Fibroblast of the conjunctiva (primary cell): Measurements from ENCODE around the gene MINDY4.

Source experiments
- DNase-seq: peaks from one replicate; pipeline ENCODE4 v3.0.0-alpha.2; 2010; ENCODE audit warnings: low read depth

The MINDY4 gene

GRCh38 chr7:30917216-30917893, 146.1 kb downstream of the MINDY4 start:
- no peak for DNase-seq

GRCh38 chr7:30918676-30919075, 147.5 kb downstream of the MINDY4 start:
- DNase-seq, result no peak

DNA sequence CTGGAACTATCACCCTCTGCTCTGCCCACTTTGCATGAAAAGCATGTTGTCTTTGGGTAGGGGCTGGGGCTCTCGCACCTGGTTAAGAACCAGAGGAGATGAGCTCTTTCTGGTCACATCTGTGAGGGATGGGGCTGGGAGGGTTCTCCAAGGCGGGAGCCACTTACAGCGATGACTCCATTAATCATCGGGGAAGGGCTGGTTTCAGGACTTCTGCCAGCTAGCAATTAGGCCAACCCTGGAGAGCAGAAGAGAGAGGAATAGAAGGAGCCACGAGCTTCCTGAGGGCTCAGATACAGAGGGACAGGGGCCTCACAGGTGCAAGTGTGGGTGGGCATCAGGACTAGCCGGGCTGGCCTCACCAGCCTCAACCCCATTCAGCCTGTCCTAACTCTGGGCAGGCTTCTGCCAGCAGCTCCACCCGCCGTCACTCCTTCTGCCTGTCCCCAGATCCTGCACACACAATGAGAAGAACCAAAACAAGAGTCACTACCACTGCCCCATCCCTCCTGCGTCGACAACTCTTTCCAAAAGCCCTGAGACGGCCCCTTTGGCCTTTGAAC, 148.9 kb downstream of the MINDY4 start:
- no peak for DNase-seq

DNA sequence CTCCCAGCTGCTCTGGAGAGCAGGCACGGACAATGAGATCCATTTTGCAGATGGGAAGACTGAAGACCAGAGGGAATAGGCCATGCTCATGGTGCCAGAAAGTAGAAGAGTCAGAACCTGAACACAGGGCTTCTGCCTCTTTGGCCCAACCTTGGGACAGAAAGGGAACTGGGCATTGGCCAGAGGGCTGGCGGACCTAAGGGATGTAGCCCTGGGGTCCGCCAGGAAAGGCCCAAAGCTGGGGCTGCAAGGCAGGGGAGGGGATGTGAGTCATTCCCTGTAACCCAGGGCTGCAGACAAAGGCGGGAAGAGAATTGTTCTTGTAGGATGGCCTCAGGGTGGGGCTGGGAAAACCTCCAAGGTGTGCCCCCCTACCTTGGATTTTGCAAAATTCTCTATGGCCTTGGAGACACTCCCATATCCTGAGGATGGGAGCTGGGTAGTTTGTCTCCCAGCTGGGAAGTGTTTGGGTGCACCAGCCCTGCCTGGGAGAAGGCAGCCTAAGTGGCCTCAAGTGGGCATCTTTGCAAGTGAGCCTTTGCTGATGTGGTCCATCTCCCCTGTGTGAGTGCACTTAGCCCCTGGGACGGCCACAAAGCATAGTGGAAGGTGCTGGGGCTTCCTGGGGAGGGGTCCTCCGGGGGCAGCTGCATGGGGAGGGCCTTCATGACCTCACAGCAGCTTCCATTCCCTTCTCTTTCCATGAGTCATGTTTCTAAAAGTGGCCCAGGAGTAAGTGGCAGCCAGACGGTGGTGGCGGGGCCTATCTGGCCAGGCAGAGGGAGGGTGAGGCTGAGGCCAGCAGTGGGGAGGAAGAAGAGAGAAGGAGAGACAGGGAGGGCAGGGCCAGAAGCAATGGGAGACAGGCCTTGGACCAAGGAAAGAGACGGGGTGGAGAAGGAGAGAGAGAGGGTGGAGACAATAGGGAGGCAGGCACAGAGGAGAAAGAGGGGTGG, 149.6 kb downstream of the MINDY4 start:
- no peak for DNase-seq

DNA sequence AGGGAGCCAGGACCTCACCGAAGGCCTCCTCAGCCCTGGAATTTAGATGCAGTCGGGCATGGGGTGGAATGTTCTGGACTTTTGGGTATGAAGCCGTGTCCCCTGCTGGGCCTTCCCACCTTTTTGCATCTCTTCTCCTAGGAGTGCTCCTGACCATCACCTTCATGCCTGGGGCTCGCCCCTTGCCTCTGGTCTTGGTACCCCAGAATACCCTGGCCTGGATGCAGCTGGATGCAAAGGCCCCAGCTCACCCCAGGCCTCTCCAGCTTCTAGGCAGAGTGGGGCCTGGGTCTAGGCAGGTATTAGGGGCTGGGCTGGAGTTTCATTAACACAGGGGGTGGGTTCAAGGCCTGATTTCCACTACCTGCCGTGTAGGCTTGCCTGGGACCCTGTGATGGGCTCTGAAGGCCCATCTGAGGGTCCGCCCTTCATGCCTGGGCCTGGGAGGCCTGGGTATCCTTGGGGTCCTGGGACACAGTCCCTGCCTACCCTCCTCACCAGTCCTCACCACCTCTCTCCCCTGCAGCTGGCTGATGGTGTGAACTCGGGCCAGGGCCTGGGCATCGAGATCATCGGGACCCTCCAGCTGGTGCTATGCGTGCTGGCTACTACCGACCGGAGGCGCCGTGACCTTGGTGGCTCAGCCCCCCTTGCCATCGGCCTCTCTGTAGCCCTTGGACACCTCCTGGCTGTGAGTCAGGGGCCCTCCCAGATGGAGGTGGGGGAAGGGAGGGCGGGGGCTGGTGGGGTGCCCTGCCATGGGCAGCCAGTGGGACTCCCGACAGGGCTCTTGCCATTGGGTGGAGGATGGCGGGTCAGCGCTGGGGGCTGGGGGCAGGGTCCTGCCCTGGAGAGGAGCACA, 150.6 kb downstream of the MINDY4 start:
- DNase-seq, result no peak

DNA sequence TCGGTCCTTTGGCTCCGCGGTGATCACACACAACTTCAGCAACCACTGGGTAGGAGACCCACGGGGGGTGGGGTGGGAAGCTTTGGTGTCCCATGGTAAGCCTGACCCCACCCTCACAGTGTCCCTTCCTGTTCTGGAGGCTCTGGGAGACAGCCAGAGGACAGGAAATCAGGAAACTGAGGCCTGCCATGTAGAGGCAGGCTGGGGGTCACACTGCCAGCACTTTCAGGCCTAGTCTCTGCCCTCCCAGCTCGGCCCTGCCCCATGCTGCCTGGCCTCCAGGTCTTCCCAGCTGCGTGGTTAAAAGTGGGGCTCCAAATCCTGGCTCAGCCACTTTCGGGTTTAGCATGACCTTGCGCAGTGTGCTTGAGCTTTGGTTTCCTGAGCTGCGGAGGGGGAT, 151.4 kb downstream of the MINDY4 start:
- no peak for DNase-seq

DNA sequence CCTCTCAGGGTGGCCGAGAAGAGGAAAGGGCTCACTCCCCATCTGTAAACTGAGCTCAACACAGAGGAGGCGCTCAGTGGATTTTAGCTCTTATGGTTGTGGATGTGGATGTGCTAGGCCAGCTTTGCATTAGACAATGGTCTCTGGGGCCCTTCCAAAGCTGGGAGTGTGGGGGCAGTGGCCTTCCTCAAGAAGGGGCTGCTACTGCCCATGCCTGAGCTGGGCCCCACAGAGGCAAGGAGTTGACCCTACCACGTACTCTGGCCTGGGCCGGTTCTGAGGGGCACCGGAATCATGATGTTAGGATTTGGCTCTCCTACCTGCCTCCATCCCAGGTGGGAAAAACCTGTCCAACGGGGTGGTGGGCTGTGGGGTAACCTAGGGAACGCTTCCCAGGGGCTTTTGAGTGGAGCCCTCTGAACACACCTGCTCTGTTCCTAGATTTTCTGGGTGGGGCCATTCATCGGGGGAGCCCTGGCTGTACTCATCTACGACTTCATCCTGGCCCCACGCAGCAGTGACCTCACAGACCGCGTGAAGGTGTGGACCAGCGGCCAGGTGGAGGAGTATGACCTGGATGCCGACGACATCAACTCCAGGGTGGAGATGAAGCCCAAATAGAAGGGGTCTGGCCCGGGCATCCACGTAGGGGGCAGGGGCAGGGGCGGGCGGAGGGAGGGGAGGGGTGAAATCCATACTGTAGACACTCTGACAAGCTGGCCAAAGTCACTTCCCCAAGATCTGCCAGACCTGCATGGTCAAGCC, 152.0 kb downstream of the MINDY4 start:
- no peak for DNase-seq

DNA sequence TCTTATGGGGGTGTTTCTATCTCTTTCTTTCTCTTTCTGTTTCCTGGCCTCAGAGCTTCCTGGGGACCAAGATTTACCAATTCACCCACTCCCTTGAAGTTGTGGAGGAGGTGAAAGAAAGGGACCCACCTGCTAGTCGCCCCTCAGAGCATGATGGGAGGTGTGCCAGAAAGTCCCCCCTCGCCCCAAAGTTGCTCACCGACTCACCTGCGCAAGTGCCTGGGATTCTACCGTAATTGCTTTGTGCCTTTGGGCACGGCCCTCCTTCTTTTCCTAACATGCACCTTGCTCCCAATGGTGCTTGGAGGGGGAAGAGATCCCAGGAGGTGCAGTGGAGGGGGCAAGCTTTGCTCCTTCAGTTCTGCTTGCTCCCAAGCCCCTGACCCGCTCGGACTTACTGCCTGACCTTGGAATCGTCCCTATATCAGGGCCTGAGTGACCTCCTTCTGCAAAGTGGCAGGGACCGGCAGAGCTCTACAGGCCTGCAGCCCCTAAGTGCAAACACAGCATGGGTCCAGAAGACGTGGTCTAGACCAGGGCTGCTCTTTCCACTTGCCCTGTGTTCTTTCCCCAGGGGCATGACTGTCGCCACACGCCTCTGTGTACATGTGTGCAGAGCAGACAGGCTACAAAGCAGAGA, 152.7 kb downstream of the MINDY4 start:
- DNase-seq, result no peak

- no peak for DNase-seq
Observed at GRCh38 chr7:30924624-30925023, 153.4 kb downstream of the MINDY4 start.

DNA sequence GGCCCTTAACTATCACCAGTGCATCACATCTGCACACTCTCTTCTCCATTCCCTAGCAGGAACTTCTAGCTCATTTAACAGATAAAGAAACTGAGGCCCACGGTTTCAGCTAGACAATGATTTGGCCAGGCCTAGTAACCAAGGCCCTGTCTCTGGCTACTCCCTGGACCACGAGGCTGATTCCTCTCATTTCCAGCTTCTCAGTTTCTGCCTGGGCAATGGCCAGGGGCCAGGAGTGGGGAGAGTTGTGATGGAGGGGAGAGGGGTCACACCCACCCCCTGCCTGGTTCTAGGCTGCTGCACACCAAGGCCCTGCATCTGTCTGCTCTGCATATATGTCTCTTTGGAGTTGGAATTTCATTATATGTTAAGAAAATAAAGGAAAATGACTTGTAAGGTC, 153.9 kb downstream of the MINDY4 start:
- DNase-seq, result no peak

DNA sequence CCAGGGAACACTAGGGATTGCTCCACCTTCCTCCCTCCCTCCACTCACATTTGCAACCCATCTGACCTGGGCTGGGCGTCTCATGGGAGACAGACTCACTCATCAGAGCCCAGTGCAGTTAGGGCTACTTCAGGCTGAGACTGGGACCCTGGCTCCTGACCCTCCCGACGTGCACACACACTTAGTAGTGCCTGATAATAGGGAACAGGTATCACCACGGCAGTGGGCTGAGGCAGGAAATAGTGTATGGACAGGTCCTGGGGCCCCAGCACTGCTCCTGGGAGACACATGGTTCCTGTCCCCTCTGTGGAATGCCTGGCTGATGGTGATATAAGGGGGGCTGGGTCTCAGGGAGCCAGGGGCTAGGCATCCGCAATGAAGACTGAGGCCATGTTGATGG, 154.7 kb downstream of the MINDY4 start:
- DNase-seq, result no peak

DNA sequence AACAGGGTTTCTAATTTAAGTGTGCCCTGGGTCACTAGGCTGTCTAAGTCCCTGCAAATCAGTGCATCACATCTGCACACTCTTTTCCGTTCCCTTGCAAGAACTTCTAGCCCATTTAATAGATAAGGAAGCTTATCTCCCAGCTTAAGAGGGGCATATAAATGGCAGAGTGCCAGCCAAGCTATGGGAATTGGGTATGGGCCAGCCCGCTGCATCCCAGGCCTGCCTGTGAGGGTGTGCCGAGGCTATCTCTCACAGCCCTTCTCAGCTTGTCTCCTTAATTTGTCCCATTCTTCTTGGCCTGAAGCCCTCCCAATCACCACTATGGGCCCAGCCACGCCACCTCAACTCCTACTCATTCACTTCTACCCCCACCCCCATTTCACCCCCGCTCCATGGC, 155.1 kb downstream of the MINDY4 start:
- no peak for DNase-seq

DNA sequence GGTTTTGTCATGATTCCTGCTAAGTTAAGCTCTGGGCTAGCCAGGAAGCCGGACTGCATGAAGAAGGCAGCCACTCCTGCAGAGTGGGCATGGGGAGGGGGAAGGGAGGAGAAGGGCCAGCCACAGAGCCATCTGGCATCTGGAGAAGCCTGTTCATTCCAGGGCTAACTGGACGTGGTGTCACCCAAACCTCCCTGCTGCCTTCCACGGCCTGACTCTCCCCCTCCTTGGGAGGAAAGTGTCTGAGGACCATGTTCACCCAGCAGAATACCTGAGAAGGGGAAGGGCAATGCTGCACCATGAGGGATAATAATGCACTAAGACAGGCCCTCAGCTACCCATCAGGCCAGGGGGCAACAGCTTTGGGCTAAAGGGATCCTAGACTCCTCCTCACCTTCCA, 155.8 kb downstream of the MINDY4 start:
- no peak for DNase-seq

DNA sequence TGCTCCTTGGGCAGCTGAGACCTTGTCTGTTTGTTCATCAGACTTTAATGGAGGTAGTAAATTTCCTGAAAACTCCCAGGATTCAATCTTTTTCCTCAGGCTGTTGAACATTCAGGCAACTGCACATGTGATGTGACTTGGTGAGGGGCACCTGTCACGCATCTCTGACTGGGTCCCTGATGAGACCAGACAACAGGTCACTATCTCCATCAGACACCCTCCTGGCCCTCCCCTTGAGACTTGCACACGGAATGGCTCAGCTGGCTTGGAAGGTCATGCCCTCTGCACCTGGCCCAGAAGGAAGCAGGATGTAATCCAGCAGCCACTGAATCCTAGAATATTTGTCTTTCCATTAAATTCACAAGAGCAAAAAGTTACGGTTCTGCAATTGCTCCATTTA, 156.3 kb downstream of the MINDY4 start:
- DNase-seq, result no peak

GRCh38 chr7:30928254-30928872, 157.1 kb downstream of the MINDY4 start:
- no peak for DNase-seq

GRCh38 chr7:30929686-30930085, 158.5 kb downstream of the MINDY4 start:
- DNase-seq, result no peak

DNA sequence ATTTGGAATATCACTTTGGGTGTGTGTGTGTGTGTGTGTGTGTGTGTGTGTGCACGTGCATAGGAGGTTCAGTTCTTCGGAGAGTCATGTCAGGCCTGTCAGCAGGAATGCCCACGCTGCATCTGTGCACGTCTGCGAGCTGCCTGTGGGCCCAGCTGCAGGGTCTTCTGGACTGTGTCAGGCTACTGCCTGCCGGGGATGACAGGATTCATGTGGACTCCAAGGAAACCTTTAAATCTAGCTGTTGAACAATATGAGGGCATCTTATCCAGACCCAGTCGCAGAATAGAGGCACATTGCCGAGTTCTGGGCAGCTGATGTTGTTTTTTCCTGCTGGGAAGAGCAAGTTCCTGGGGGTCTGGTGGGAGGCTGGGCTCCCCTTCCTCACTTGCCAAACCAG, 159.4 kb downstream of the MINDY4 start:
- no peak for DNase-seq

DNA sequence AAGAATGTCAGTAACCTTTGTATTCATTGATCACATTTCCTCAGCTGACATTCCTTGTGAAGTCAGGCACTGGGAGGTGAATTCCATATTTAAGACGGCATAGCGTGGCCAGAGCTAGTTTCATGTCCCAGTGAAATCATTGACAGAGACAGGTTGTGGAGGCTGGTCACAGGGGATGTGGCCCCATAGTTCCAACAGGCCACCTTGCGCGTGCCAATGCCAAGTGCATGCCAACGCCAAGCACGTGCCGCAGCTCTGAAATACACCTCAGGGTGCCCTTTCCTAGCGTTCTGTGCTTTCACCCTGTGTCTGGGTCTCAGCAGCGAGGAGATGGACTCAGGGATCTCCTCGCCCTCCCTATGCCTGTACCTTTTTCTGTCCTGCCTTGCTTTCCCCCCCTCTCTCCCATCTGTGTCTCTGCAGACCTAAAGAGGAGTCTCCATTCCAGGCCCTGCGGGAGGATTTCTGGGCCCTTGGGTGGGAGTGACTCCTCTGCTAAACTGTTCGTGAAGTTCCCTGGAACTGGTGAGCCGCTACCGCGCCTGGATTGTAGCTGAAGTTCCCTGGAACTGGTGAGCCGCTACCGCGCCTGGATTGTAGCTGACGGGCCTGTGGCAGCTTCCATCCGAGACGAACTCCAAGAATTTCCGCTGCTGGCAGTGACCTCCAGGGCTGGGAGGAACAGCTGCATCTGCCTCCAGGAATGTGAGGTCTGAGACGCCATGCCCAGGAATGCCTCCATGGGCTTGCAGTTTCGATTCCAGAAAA, 160.1 kb downstream of the MINDY4 start:
- no peak for DNase-seq

- no peak for DNase-seq
Observed at GRCh38 chr7:30931929-30932540, 160.8 kb downstream of the MINDY4 start.
